H9 (cell line): ENCODE results near the gene GRID1. TPM values are rescaled to one million over a fixed set of nuclear protein-coding genes. Genes with fewer than 3 reads are reported as not detected.

Source experiments
- DNase-seq: peaks from one replicate; pipeline ENCODE4 v3.0.0-alpha.2; 2017
- H2AFZ ChIP-seq: one replicate; pipeline ENCODE4 v1.6.1; 2013; ENCODE audit warnings: mild to moderate bottlenecking, low read length, control low read depth, moderate library complexity
- H2AK5ac ChIP-seq: 2 replicates; pipeline ENCODE4 v1.6.1; 2013; ENCODE audit warnings: low read length, control low read depth, mixed read lengths; ENCODE audit not compliant: insufficient read length
- H2BK120ac ChIP-seq: one replicate; pipeline ENCODE4 v1.6.1; 2013; ENCODE audit warnings: low read depth, mild to moderate bottlenecking, low read length, control low read depth, inconsistent platforms; ENCODE audit not compliant: poor library complexity, severe bottlenecking
- H2BK12ac ChIP-seq: 2 replicates; pipeline ENCODE4 v1.6.1; 2013; ENCODE audit warnings: low read length, control low read depth, mixed read lengths, low read depth; ENCODE audit not compliant: insufficient read length
- H2BK15ac ChIP-seq: 2 replicates; pipeline ENCODE4 v1.6.1; 2013; ENCODE audit warnings: low read depth, low read length, control low read depth
- H2BK20ac ChIP-seq: one replicate; pipeline ENCODE4 v1.6.1; 2013; ENCODE audit warnings: low read depth, mild to moderate bottlenecking, low read length, control low read depth, inconsistent platforms; ENCODE audit not compliant: poor library complexity, severe bottlenecking
- H2BK5ac ChIP-seq: 2 replicates; pipeline ENCODE4 v1.6.1; 2013; ENCODE audit warnings: low read length, control low read depth, mixed read lengths; ENCODE audit not compliant: insufficient read length
- H3K14ac ChIP-seq: 2 replicates; pipeline ENCODE4 v1.6.1; 2013; ENCODE audit warnings: low read length, control low read depth; ENCODE audit not compliant: insufficient read depth
- H3K18ac ChIP-seq: 2 replicates; pipeline ENCODE4 v1.6.1; 2013; ENCODE audit warnings: low read depth, mild to moderate bottlenecking, mixed read lengths, low read length, control low read depth; ENCODE audit not compliant: insufficient read length
- H3K23ac ChIP-seq: 2 replicates; pipeline ENCODE4 v1.6.1; 2013; ENCODE audit warnings: low read length, control low read depth, mixed read lengths, low read depth; ENCODE audit not compliant: insufficient read length
- H3K23me2 ChIP-seq: 2 replicates; pipeline ENCODE4 v1.6.1; 2013; ENCODE audit warnings: low read depth, mild to moderate bottlenecking, mixed read lengths, low read length, control low read depth; ENCODE audit not compliant: insufficient read length, poor library complexity, severe bottlenecking
- H3K27ac ChIP-seq: 2 replicates; pipeline ENCODE4 v1.5.1; 2013; ENCODE audit warnings: low read length, control low read depth, mixed read lengths, low read depth; ENCODE audit not compliant: insufficient read length
- H3K27me3 ChIP-seq: 2 replicates; pipeline ENCODE4 v1.6.1; 2013; ENCODE audit warnings: low read length, control low read depth, inconsistent platforms; ENCODE audit not compliant: insufficient read depth
- H3K4ac ChIP-seq: 2 replicates; pipeline ENCODE4 v1.6.1; 2013; ENCODE audit warnings: low read depth, mild to moderate bottlenecking, control low read depth, inconsistent platforms, low read length, moderate library complexity
- H3K4me1 ChIP-seq: 2 replicates; pipeline ENCODE4 v1.6.1; 2013; ENCODE audit warnings: low read length, control low read depth, inconsistent platforms; ENCODE audit not compliant: insufficient read depth
- H3K4me2 ChIP-seq: 2 replicates; pipeline ENCODE4 v1.6.1; 2013; ENCODE audit warnings: low read length, control low read depth, mixed read lengths; ENCODE audit not compliant: insufficient read length, insufficient read depth
- H3K56ac ChIP-seq: 2 replicates; pipeline ENCODE4 v1.6.1; 2013; ENCODE audit warnings: low read depth, mild to moderate bottlenecking, mixed read lengths, low read length, control low read depth; ENCODE audit not compliant: insufficient read length
- H3K79me1 ChIP-seq: 2 replicates; pipeline ENCODE4 v1.6.1; 2013; ENCODE audit warnings: low read depth, mild to moderate bottlenecking, moderate library complexity, low read length, control low read depth, inconsistent platforms; ENCODE audit not compliant: insufficient read depth, poor library complexity, severe bottlenecking
- H3K79me2 ChIP-seq: 2 replicates; pipeline ENCODE4 v1.6.1; 2013; ENCODE audit warnings: low read length, control low read depth, inconsistent platforms; ENCODE audit not compliant: insufficient read depth
- H3K9ac ChIP-seq: 2 replicates; pipeline ENCODE4 v1.6.1; 2013; ENCODE audit warnings: low read length, control low read depth, mixed read lengths; ENCODE audit not compliant: insufficient read length; ENCODE audit errors: extremely low read depth
- H3K9me3 ChIP-seq: one replicate; pipeline ENCODE4 v1.6.1; 2013; ENCODE audit warnings: low read depth, low read length, inconsistent platforms; ENCODE audit not compliant: control insufficient read depth
- H3T11ph ChIP-seq: one replicate; pipeline ENCODE4 v1.6.1; 2013; ENCODE audit warnings: mild to moderate bottlenecking, low read length, control low read depth, inconsistent platforms
- H4K20me1 ChIP-seq: one replicate; pipeline ENCODE4 v1.6.1; 2013; ENCODE audit not compliant: control insufficient read depth, insufficient read length, insufficient read depth
- H4K5ac ChIP-seq: 2 replicates; pipeline ENCODE4 v1.6.1; 2013; ENCODE audit warnings: low read depth, mild to moderate bottlenecking, mixed read lengths, low read length, control low read depth; ENCODE audit not compliant: insufficient read length
- H4K8ac ChIP-seq: replicated peaks from 2 replicates; pipeline ENCODE4 v1.6.1; 2013; ENCODE audit warnings: low read length, control low read depth, mixed read lengths, low read depth; ENCODE audit not compliant: insufficient read length
- H4K91ac ChIP-seq: 2 replicates; pipeline ENCODE4 v1.6.1; 2013; ENCODE audit warnings: low read depth, mild to moderate bottlenecking, moderate library complexity, mixed read lengths, low read length, control low read depth; ENCODE audit not compliant: insufficient read length
- H3K27ac Mint-ChIP-seq, 3 experiments: 2 replicates in 2 of 3; 3 replicates in 1 of 3; pipeline ENCODE4 v1.8.0; 2020 to 2021; ENCODE audit warnings: mixed read lengths in 3 of 3, mild to moderate bottlenecking in 1 of 3, moderate library complexity in 1 of 3
- H3K27me3 Mint-ChIP-seq: 2 replicates; pipeline ENCODE4 v1.8.0; 2021; ENCODE audit warnings: low read depth, mild to moderate bottlenecking, moderate library complexity, mixed read lengths
- H3K36me3 Mint-ChIP-seq, 3 experiments: 2 replicates in 2 of 3; 3 replicates in 1 of 3; pipeline ENCODE4 v1.8.0; 2020 to 2021; ENCODE audit warnings: low read depth in 3 of 3, mixed read lengths in 3 of 3; ENCODE audit not compliant: insufficient read depth in 1 of 3
- H3K4me1 Mint-ChIP-seq, 2 experiments: 2 replicates each; pipeline ENCODE4 v1.8.0; 2020; ENCODE audit warnings: mixed read lengths in 2 of 2
- H3K4me3 Mint-ChIP-seq, 2 experiments: 2 replicates in 1 of 2; 3 replicates in 1 of 2; pipeline ENCODE4 v1.8.0; 2020 to 2021; ENCODE audit warnings: mild to moderate bottlenecking in 2 of 2, mixed read lengths in 2 of 2, moderate library complexity in 1 of 2
- H3K9me3 Mint-ChIP-seq, 2 experiments: 2 replicates in 1 of 2; 3 replicates in 1 of 2; pipeline ENCODE4 v1.8.0; 2020; ENCODE audit warnings: mild to moderate bottlenecking in 2 of 2, mixed read lengths in 2 of 2, moderate library complexity in 1 of 2
- WGBS: extraction: QIAGEN DNeasy Blood & Tissue Kit; methylation state at CpG from one replicate; pipeline ENCODE4 v1.1.7; 2013; ENCODE audit warnings: missing lambda C conversion rate, low lambda C conversion rate, mixed read lengths; ENCODE audit not compliant: insufficient read length; ENCODE audit errors: extremely low coverage; 5-methylcytosine and 5-hydroxymethylcytosine counted together
- total RNA-seq: library from RNA; stranded (reverse); gene quantifications from 2 replicates; pipeline ENCODE4 v1.2.1, GENCODE V29; 2021
- TF ChIP-seq, protein P1 (sequence below): fragments of 200-600 bp; sonication (generic); conservative IDR thresholded peaks from 3 replicates; pipeline ENCODE4 v1.8.0; 2021; ENCODE audit warnings: antibody characterized with exemption, mild to moderate bottlenecking

GRID1 gene
- total RNA-seq, 1 experiment from 2014 or later: 0.35 TPM

DNA sequence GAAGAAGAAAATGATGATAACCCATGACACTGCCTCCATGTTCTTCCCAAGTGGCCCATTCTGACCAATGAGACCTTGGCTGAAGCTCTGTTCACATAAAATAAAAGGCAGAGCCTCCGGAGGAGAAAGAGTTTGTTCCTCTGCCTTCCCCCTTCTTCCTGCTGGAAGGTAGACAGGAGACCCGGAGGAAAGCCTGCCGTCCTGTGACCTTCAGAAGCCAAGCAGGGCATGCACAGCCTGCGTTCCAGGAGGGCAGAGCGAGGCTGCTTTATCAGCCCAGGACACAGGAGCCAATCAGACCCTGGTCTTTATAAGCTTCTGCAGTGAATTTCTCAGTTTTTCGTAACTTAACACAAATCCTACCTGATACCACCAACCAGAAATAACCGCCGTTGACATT, 8.6 kb upstream of the GRID1 start:
- no peaks in the 10 kb centered on the region for H3K4me1 ChIP-seq
- H2BK20ac ChIP-seq: no peak overlapping the region
- no peak overlapping the region for H3K4me2 ChIP-seq
- no peak overlapping the region for H3K27ac Mint-ChIP-seq
- no peak overlapping the region for H2BK15ac ChIP-seq
- peak; percentile 18 for DNase-seq
- no peaks in the 10 kb centered on the region for H3K79me2 ChIP-seq
- H3K27me3 Mint-ChIP-seq: peaks cover 83% of the 10 kb centered on the region
- H3K27ac ChIP-seq: no peak overlapping the region
- H4K8ac ChIP-seq: no peak overlapping the region
- H2AFZ ChIP-seq: no peak overlapping the region
- H3K23ac ChIP-seq: no peak overlapping the region
- H3K23me2 ChIP-seq: no peaks in the 10 kb centered on the region
- no peaks in the 10 kb centered on the region for H3K9me3 ChIP-seq
- H3K9ac ChIP-seq: no peak overlapping the region
- TF ChIP-seq, protein P1, sequence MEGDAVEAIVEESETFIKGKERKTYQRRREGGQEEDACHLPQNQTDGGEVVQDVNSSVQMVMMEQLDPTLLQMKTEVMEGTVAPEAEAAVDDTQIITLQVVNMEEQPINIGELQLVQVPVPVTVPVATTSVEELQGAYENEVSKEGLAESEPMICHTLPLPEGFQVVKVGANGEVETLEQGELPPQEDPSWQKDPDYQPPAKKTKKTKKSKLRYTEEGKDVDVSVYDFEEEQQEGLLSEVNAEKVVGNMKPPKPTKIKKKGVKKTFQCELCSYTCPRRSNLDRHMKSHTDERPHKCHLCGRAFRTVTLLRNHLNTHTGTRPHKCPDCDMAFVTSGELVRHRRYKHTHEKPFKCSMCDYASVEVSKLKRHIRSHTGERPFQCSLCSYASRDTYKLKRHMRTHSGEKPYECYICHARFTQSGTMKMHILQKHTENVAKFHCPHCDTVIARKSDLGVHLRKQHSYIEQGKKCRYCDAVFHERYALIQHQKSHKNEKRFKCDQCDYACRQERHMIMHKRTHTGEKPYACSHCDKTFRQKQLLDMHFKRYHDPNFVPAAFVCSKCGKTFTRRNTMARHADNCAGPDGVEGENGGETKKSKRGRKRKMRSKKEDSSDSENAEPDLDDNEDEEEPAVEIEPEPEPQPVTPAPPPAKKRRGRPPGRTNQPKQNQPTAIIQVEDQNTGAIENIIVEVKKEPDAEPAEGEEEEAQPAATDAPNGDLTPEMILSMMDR: no peak
- no peak overlapping the region for H2BK5ac ChIP-seq
- H4K20me1 ChIP-seq: no peaks in the 10 kb centered on the region
- no peak overlapping the region for H4K91ac ChIP-seq
- no CpG with 5 or more reads among the region's 8 CpGs for WGBS
- H3K27me3 ChIP-seq: peaks cover 5% of the 10 kb centered on the region
- no peak overlapping the region for H4K5ac ChIP-seq
- no peak overlapping the region for H2BK12ac ChIP-seq
- H3K18ac ChIP-seq: no peak overlapping the region
- H2BK120ac ChIP-seq: no peak overlapping the region
- no peaks in the 10 kb centered on the region for H3K79me1 ChIP-seq
- no peaks in the 10 kb centered on the region for H3K36me3 Mint-ChIP-seq
- H3K9me3 Mint-ChIP-seq: no peaks in the 10 kb centered on the region
- H3K14ac ChIP-seq: no peak overlapping the region
- H3K4me3 Mint-ChIP-seq: no peak overlapping the region; a peak in 1 of 5 replicates
- no peak overlapping the region for H3T11ph ChIP-seq
- H2AK5ac ChIP-seq: no peak overlapping the region
- H3K4me1 Mint-ChIP-seq: no peaks in the 10 kb centered on the region
- H3K4ac ChIP-seq: no peak overlapping the region
- H3K56ac ChIP-seq: no peak overlapping the region
